Hematopoietic multipotent progenitor cell treated with erythropoietin and hydrocortisone succinate and interleukin-3 and kit ligand, for 15 days (in vitro differentiated cells): ENCODE results near the gene CDKAL1.

Experiments
- DNase-seq: peaks from one replicate; pipeline ENCODE4 v3.0.0-alpha.2; 2015; ENCODE audit warnings: low spot score

CDKAL1 gene

GRCh38 chr6:21141616-21142303 lies 607.5 kb downstream of the CDKAL1 start:
- no peak for DNase-seq

GRCh38 chr6:21142741-21143140 lies 608.5 kb downstream of the CDKAL1 start:
- DNase-seq = no peak

GRCh38 chr6:21143645-21144044 lies 609.4 kb downstream of the CDKAL1 start:
- DNase-seq = no peak

GRCh38 chr6:21144928-21145327 lies 610.7 kb downstream of the CDKAL1 start:
- DNase-seq = no peak

GRCh38 chr6:21147995-21148394 lies 613.7 kb downstream of the CDKAL1 start:
- no peak for DNase-seq

GRCh38 chr6:21149470-21149869 lies 615.2 kb downstream of the CDKAL1 start:
- no peak for DNase-seq

GRCh38 chr6:21150667-21151066 lies 616.4 kb downstream of the CDKAL1 start:
- DNase-seq = no peak

- DNase-seq = no peak
Measured at GRCh38 chr6:21151119-21151518, 616.9 kb downstream of the CDKAL1 start.

- no peak for DNase-seq
Measured at GRCh38 chr6:21151530-21151929, 617.3 kb downstream of the CDKAL1 start.

- DNase-seq = no peak
Measured at GRCh38 chr6:21157186-21157929, 623.1 kb downstream of the CDKAL1 start.

- no peak for DNase-seq
Measured at GRCh38 chr6:21158149-21158548, 623.9 kb downstream of the CDKAL1 start.

- DNase-seq = no peak
Measured at GRCh38 chr6:21158873-21159272, 624.6 kb downstream of the CDKAL1 start.

GRCh38 chr6:21159465-21159864 lies 625.2 kb downstream of the CDKAL1 start:
- DNase-seq = no peak

GRCh38 chr6:21161707-21162106 lies 627.5 kb downstream of the CDKAL1 start:
- DNase-seq = no peak

- DNase-seq = no peak
Measured at GRCh38 chr6:21163110-21163837, 629.0 kb downstream of the CDKAL1 start.

- no peak for DNase-seq
Measured at GRCh38 chr6:21163838-21164180, 629.6 kb downstream of the CDKAL1 start.

GRCh38 chr6:21164768-21165326 lies 630.6 kb downstream of the CDKAL1 start:
- no peak for DNase-seq

- no peak for DNase-seq
Measured at GRCh38 chr6:21166754-21167153, 632.5 kb downstream of the CDKAL1 start.

GRCh38 chr6:21167790-21168189 lies 633.5 kb downstream of the CDKAL1 start:
- DNase-seq = no peak

- DNase-seq = no peak
Measured at GRCh38 chr6:21171801-21172200, 637.5 kb downstream of the CDKAL1 start.

- no peak for DNase-seq
Measured at GRCh38 chr6:21173031-21173430, 638.8 kb downstream of the CDKAL1 start.

GRCh38 chr6:21173678-21174077 lies 639.4 kb downstream of the CDKAL1 start:
- DNase-seq = no peak

GRCh38 chr6:21176197-21176596 lies 641.9 kb downstream of the CDKAL1 start:
- no peak for DNase-seq
